CD4-positive, alpha-beta T cell treated with Interleukin-4 for 1 hour (primary cell): Measurements from ENCODE around the gene SMCO2.
"Not testable (repeated sequence)": the region's sequence is repeated elsewhere in the genome, so short reads cannot be mapped to it uniquely, and the experiment has no call there.

Experiments
- DNase-seq, 2 donors: peaks; one replicate each; pipeline ENCODE4 v3.0.0-alpha.2; 2020 to 2022

The SMCO2 gene

GRCh38 chr12:27530157-27530922 is 83.8 kb downstream of the SMCO2 start:
- DNase-seq: no peak

- DNase-seq: no peak
These were observed 85.4 kb downstream of the SMCO2 start for GRCh38 chr12:27531896-27532295.

DNA sequence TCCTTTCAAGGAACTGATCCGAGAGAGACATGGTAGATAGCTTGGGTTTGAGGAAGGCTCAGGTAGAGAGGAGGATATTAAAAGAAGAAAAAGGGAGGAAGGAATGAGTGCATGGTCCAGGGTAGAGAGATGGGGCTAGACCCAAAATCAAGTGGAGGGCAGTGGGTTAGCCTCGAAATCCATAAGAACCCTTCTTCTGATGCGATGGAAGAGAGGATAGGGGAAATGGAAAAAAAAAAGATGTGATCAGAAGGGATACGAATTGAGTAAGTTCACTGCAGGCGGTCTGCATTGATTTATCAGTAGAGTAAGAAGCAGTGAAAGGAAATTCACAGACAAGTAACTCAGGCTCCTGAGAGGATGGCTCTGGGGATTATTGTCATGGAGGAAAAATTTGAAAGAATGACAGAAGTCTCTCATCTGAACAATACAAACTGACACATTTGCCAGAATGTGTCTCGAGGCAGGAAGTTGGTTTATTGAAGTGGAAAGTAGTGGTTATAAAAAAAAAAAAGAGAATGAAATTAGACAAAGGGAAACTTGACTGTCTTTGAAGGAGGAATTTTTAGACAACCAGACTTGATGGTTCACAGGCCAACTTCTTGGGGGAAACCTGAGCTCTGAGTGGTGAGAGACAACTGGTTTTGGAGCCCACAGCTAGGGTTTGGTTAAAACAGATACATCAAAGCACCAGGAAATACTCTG is 87.7 kb downstream of the SMCO2 start:
- DNase-seq: peak in 1 of 2 donors; percentile 34

GRCh38 chr12:27534765-27535161 is 88.2 kb downstream of the SMCO2 start:
- DNase-seq: no peak

DNA sequence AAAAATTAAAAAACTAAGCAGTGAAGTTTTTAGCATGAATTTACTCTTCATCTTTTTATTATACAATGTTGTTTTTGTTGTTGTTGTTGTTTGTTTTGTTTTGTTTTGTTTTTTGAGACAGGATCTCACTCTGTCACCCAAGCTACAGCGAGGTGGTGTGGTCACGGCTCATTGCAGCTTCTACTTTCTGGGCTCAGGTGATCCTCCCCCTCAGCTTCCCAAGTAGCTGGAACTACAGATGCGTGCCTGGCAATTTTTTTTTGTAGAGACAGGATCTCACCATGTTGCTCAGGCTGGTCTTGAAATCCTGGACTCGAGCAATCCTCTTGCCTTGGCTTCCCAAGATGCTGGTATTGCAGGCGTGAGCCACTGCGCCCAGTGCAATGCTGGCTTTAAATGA is 88.8 kb downstream of the SMCO2 start:
- DNase-seq: no peak

DNA sequence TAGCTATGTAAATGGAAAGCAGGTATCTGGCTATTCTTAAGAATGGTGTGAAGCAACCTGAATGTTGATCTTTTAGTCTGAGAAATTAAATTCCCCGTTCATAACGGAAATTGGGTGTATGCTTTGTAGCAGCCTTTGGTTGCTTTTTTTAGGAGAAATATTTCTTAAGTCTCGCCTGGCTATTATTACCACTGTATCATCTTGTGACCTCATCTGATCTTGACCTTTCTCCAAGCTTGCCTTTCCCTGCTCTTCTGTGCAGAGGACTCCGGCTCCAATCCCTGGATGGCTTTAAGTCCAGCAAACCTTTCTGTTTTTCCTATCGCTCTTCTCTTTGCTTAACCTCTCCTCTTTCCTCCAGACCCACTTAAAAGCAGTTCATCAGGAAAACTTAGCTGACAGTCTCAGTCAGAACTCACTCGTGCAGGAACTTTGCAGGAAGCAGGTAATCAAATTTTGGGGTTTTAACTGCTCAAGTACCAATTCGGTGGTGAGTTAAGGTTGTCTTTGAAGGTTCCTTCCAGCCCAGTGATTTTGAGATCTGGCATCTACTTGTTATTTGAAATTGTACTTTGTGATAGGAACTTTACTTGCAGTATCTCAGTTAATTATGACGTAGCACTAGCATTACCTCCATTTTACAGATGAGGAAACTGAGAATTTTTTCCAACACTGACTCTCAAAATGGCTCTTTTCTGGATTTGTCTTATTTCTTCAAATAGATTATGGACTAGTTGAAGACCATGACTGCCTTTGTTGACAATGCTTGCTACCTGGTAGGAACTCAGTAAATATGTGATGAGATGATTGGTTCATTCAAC is 91.5 kb downstream of the SMCO2 start:
- no peak for DNase-seq

DNA sequence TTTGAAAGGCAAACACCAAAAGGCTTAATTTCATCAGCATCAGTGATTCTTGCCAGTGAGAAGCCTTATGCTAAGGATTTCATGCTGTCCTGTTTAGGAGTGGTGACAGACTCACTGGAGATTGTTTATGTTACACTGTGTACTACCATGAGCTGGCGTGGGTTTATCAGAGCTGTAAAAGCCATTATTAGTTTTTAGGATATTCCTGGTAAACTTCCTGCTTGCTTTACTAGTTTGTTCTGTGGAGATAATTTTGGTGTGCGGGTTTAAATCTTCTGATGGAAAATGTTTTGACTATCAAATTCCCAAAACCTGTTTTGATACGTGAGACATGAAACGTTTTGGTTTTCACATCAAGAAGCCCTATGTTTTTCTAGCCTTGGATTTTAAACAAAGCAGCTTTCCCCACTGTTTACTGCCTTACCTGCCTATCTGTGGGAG is 92.7 kb downstream of the SMCO2 start:
- DNase-seq: no peak

DNA sequence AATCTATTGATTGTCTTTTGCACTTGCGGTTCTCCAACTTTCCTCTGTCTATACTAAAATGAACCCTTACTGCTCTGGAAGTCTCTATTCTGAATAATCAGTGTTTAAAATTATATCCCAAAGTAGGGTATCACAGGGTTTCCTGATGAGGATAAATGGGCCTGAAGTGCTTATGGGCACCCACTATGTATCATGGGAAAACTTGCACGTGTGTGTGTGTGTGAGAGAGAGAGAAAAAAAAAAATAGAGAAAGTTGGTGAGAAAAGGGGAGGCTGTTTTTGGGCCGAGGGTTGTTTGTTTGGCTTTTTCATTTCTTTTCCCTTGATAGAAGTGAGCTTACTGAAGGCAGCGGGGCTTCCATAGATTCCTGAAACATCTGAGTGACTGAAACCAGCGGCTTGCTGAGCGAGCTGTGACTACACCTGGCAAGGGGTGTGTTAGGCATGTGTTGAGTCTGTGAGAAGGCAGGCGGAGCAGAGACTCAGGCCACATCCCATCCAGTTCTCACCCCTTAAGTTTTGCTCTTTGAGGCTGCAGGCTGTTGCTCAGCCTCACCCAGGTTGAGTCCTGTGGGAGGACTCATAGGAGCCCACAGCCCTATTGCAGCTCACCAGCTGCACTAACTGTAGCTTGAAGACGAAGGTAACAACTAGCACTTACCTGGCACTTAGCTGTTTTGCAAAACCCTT is 94.6 kb downstream of the SMCO2 start:
- no peak for DNase-seq

- no peak for DNase-seq
These were observed 96.1 kb downstream of the SMCO2 start for GRCh38 chr12:27542628-27543027.

DNA sequence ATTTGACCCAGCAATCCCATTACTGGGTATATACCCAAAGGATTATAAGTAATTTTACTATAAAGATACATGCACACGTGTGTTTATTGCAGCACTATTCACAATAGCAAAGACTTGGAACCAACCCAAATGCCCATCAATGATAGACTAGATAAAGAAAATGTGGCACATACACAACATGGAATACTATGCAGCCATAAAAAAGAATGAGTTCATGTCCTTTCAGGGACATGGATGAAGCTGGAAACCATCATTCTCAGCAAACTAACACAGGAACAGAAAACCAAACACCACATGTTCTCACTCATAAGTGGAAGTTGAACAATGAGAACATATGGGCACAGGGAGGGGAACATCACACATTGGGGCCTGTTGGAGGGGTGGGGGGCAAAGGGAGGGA is 98.3 kb downstream of the SMCO2 start:
- DNase-seq: not testable (repeated sequence)

- no peak for DNase-seq
These were observed 99.1 kb downstream of the SMCO2 start for GRCh38 chr12:27545665-27546064.

DNA sequence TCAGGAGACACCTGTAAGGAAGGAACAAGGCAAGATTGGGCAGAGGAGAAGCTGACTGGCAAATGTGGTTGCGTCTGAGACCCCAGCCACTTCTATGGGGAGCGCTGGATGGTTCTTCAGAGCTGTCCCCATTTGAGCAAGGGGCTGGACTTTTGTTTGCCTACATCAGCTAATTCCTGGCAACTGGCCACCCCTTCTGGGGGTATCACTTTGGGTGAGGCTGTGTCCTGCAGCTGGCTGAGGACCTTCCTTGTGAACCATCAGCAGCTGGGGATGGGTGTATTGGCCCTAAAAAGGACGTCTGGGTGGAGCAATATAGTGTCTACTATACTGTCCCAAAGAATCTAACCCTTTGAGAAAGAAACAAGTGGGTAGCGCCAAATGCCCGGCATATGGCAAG is 101.1 kb downstream of the SMCO2 start:
- no peak for DNase-seq

DNA sequence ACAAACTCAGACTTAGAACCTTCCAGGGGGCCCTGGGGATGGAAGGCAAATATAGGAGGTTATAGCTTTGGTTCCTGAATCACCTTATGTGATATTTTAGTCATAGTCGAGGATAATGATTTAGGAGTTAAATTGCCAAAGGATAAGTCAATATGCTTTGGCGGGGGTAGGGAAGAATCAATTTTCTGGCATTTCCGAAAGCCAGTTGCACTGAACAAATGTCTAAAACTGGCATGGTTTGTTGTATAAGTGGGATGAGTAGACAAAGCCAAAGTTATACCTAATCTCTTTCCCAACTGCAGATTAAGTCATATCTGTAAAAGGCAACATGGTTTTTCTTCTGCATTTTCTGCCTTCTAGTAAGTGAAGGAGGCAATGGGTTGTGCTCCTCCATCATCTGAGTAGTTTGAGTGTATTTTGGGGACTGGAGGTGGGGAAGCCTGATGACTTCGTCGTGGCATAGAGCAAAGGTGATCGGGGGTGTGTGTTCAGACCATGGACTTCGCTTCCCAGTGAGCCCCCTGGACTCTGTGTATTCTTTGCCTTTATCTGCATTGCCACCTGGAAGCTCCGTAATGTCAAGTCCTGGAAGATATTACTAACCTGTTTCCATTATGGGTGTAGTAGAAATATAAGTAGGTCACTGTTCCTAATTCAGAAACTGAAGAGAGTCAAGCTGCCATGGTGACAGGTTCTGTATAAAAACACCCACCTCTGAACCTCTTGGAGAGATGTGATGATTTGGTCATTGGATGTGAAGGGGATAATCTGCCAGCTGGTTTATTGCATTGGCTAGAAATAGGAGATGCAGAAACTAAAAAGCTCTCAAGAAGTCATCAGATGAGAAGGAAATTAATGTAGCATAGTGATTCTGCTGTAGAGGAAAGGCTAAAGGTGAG is 102.0 kb downstream of the SMCO2 start:
- DNase-seq: no peak

- no peak for DNase-seq
These were observed 102.8 kb downstream of the SMCO2 start for GRCh38 chr12:27549236-27549800.

DNA sequence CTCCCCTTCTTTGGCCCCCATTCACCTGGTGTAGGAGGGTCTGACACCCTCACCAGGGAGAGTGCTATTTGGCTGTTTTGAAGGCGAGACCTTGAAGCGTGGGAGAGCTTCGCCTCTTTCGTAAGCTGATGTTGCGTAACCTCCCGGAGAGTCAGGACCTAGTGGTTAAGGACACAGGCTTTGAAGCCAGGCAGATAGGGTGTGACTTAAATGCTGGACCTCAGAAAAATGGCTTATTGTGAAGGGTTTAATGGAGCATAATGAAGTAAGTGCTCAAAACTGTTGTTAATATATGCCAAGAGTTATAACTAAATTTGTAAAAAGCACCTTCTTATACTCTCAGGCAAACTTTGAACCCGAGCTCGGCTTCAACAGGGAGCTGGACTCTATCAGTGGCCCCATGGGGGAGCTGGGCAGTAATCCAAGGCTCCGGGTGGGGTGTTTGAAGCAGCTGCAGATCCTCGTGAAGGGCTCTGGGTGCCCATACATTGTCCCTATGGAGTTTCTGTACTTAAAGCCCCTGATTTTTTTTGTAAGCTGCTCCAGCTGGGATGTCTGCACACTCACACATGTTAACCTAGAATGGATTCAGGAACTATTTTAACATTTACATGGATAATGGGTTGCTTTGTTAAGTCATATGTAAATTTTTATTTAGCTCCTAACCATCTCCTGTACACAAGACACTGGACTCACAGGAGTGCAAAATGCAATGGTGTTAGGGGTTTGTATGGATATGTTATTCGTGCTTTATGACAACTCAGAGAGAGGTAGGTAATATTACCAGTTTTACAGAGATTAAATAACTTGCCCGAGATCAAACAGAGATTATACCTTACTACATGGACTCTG is 103.5 kb downstream of the SMCO2 start:
- DNase-seq: peak in 1 of 2 donors; percentile 50

- DNase-seq: no peak
These were observed 104.1 kb downstream of the SMCO2 start for GRCh38 chr12:27550653-27550975.

DNA sequence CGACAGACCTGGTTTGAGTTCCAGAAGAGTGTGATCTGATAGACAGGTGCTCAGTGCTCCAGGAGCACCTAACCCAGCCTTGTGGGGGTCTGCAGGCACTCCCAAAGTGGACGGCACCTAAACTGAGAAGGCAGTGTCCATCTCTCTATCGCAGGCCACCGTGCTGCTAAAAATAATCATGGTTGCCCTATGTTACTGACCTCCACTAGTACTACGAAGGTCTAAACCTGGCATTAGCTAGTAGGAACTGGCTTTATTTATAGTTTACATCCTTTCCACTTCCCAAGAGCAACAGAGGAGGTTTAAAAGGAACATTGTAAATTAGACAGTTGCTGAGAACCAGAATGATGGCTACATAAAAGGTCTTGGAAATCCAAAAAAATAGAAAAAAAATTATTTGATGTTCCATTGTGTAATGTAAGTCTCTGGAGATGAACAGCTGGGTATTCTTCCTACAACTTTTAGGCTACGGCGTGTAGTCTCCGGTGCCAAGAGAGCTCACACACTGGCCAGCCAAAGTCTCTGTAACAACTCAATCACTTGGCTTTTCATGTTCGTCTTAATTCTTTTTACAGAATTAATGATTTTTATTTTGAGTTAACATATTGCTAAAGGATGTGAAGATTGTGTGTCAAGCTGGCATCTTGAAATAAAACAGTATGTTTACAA is 104.8 kb downstream of the SMCO2 start:
- no peak for DNase-seq
